Measurements from ENCODE around the gene TATDN2.

Gene TATDN2

GRCh38 chr3:10303105-10303504 is 54.8 kb downstream of the TATDN2 start:
- DNase-seq (ENCODE audit: low read depth, low spot score) = no peak
- POLR2A ChIA-PET = interaction anchor here (0.7 kb wide), 1 partner anchor 80 kb away, joined by 3 read pairs; no protein-coding TSS in a partner anchor
- H3K4me3 ChIP-seq (ENCODE audit: low read depth, low read length) = no peak overlapping the region
- no peak for TF ChIP-seq CTCF (IDR thresholded peaks at IDR 0.05; ENCODE audit: insufficient read depth, low read length, missing control alignments)
- CTCF ChIA-PET = interaction anchor here (1.5 kb wide), 1 partner anchor 15 kb away, joined by 5 read pairs; no protein-coding TSS in a partner anchor

GRCh38 chr3:10303785-10304184 is 55.5 kb downstream of the TATDN2 start:
- DNase-seq (ENCODE audit: low read depth, low spot score) = no peak
- CTCF ChIA-PET = interaction anchor here (1.5 kb wide), 1 partner anchor 16 kb away, joined by 5 read pairs; no protein-coding TSS in a partner anchor
- POLR2A ChIA-PET = no interaction called here
- H3K4me3 ChIP-seq (ENCODE audit: low read depth, low read length) = no peak overlapping the region
- no peak for TF ChIP-seq CTCF (IDR thresholded peaks at IDR 0.05; ENCODE audit: insufficient read depth, low read length, missing control alignments)

- no peak for DNase-seq (ENCODE audit: low read depth, low spot score)
- no peak for TF ChIP-seq CTCF (IDR thresholded peaks at IDR 0.05; ENCODE audit: insufficient read depth, low read length, missing control alignments)
- CTCF ChIA-PET = interaction anchor here (1.5 to 2.0 kb wide), 3 partner anchors 11 to 434 kb away, joined by 4 to 5 read pairs (median 4); no protein-coding TSS in a partner anchor
- POLR2A ChIA-PET = interaction anchor here (0.7 kb wide), 1 partner anchor 9 kb away, joined by 3 read pairs; no protein-coding TSS in a partner anchor
- H3K4me3 ChIP-seq (ENCODE audit: low read depth, low read length) = no peak overlapping the region
These were observed 56.6 kb downstream of the TATDN2 start for GRCh38 chr3:10304905-10305304.

GRCh38 chr3:10305331-10305902 is 57.2 kb downstream of the TATDN2 start:
- DNase-seq (ENCODE audit: low read depth, low spot score) = no peak
- ChIA-PET POLR2A (interaction anchor here (0.6 to 0.7 kb wide), 2 partner anchors 9 to 13 kb away, joined by 3 read pairs; no protein-coding TSS in a partner anchor), CTCF (interaction anchor here (1.5 to 2.0 kb wide), 3 partner anchors 11 to 434 kb away, joined by 4 to 5 read pairs (median 4); no protein-coding TSS in a partner anchor)
- TF ChIP-seq CTCF (IDR thresholded peaks at IDR 0.05; ENCODE audit: insufficient read depth, low read length, missing control alignments) = no peak
- H3K4me3 ChIP-seq (ENCODE audit: low read depth, low read length) = no peak overlapping the region

- POLR2A ChIA-PET = interaction anchor here (0.6 kb wide), 1 partner anchor 12 kb away, joined by 3 read pairs; no protein-coding TSS in a partner anchor
- no peak for TF ChIP-seq CTCF (IDR thresholded peaks at IDR 0.05; ENCODE audit: insufficient read depth, low read length, missing control alignments)
- no peak overlapping the region for H3K4me3 ChIP-seq (ENCODE audit: low read depth, low read length)
- CTCF ChIA-PET = interaction anchor here (0.8 to 2.0 kb wide), 4 partner anchors 12 to 433 kb away, joined by 3 to 5 read pairs (median 4); no protein-coding TSS in a partner anchor
- DNase-seq (ENCODE audit: low read depth, low spot score) = no peak
These were observed 57.9 kb downstream of the TATDN2 start for GRCh38 chr3:10306156-10306555.

- ChIA-PET POLR2A (no interaction called here), CTCF (no interaction called here)
- TF ChIP-seq CTCF (IDR thresholded peaks at IDR 0.05; ENCODE audit: insufficient read depth, low read length, missing control alignments) = no peak
- H3K4me3 ChIP-seq (ENCODE audit: low read depth, low read length) = no peak overlapping the region
- no peak for DNase-seq (ENCODE audit: low read depth, low spot score)
These were observed 60.4 kb downstream of the TATDN2 start for GRCh38 chr3:10308678-10309077.

Data from AG04449 (cell line).